Heart right ventricle (tissue), 16 donors: ENCODE data around the gene CT45A3. TPM values are rescaled to one million over a fixed set of nuclear protein-coding genes. Genes with fewer than 3 reads are reported as not detected.
"Not testable (repeated sequence)": the region's sequence is repeated elsewhere in the genome, so short reads cannot be mapped to it uniquely, and the experiment has no call there.

Experiments used
- ATAC-seq, 8 donors: fragments of 200-7000 bp; cut with Tn5 transposase; one replicate each; pipeline ENCODE4 v1.9.1; 2020; ENCODE audit warnings: mild to moderate bottlenecking in 8 of 8, moderate library complexity in 8 of 8, moderate number of reproducible peaks in 1 of 8
- DNase-seq, 2 donors: peaks; one replicate each; pipeline ENCODE4 v3.0.0-alpha.2; 2020
- H3K27ac ChIP-seq, 10 donors: fragments of 200-600 bp; sonication (generic) in 2 of 10; one replicate each; pipeline versions ENCODE4 v1.5.0 to v1.8.0; 2020 to 2022; ENCODE audit warnings: mild to moderate bottlenecking in 3 of 10
- H3K27me3 ChIP-seq, 7 donors: fragments of 200-600 bp; one replicate each; pipeline ENCODE4 v1.8.0; 2021 to 2022; ENCODE audit warnings: mild to moderate bottlenecking in 2 of 7
- H3K36me3 ChIP-seq, 9 donors: fragments of 200-600 bp; sonication (generic) in 1 of 9; one replicate each; pipeline versions ENCODE4 v1.5.0 to v1.8.0; 2020 to 2022; ENCODE audit warnings: mild to moderate bottlenecking in 2 of 9
- H3K4me1 ChIP-seq, 9 donors: fragments of 200-600 bp; sonication (generic) in 1 of 9; one replicate each; pipeline versions ENCODE4 v1.5.0 to v1.8.0; 2020 to 2022; ENCODE audit warnings: mild to moderate bottlenecking in 4 of 9
- H3K4me3 ChIP-seq, 10 donors: fragments of 200-600 bp; sonication (generic) in 2 of 10; one replicate each; pipeline versions ENCODE4 v1.5.0 to v1.8.0; 2020 to 2022; ENCODE audit warnings: mild to moderate bottlenecking in 7 of 10, moderate library complexity in 2 of 10
- H3K9me3 ChIP-seq, 11 donors: fragments of 200-600 bp in 10 of 11; sonication (generic) in 2 of 11; one replicate each; pipeline versions ENCODE4 v1.5.0 to v1.8.0; 2013 to 2022; ENCODE audit warnings: mild to moderate bottlenecking in 2 of 11, control low read depth in 1 of 11, moderate library complexity in 1 of 11
- CTCF ChIP-seq, 9 donors: fragments of 200-600 bp; sonication (generic) in 2 of 9; IDR thresholded peaks; one replicate each; pipeline versions ENCODE4 v1.5.0 to v1.8.0; 2021 to 2022; ENCODE audit warnings: antibody characterized with exemption in 9 of 9, mild to moderate bottlenecking in 5 of 9, moderate library complexity in 1 of 9
- WGBS, 2 donors: extraction: QIAGEN DNeasy Blood & Tissue Kit; methylation state at CpG; one replicate each; pipeline ENCODE4 v1.1.7; 2013; ENCODE audit warnings: inconsistent platforms in 1 of 2; 5-methylcytosine and 5-hydroxymethylcytosine counted together
- intact Hi-C, 10 donors: fragments of 100-400 bp; cut with DNase I; formaldehyde crosslinking; loops; one replicate each; pipeline versions ENCODE4 v1.11.1 to v1.14.2; 2022
- polyA plus RNA-seq, 2 donors: library from polyadenylated mRNA; stranded (reverse); fragments of 200-250 nt; gene quantifications; one replicate each; pipeline ENCODE4 v1.2.3, GENCODE V29; 2013
- total RNA-seq, 10 donors: library from RNA; stranded (reverse); fragmentation: NEBNext Ultra II Directional in 3 of 10; extraction: Animal tissue kit (Norgen Biotek cat#: 25700) in 3 of 10; gene quantifications; one replicate each; pipeline versions ENCODE4 v1.2.1 to v1.2.4, GENCODE V29; 2021 to 2023
- donor health status: Arrhythmogenic right ventricular cardiomyopathy.
- donor health status: ischemic (EF 13 %, LVEDD 7.1; RV severe dilation, severe dysfunction).
- donor health status: healthy with polysubstance abuse.
- donor health status: DM: no; HTN: yes; CAD: no.
- donor health status: DM: no; HTN: no; CAD: no.
- donor health status: ischemic (EF 25% LVEDD 6.9; RV normal size, moderate dysfunction).
- donor health status: ischemic (EF 25% LVEDD 5.7; RV mildly dilated, moderate dysfunction).
- donor health status: healthy.
- donor health status: DM: yes; HTN: yes; CAD: no.
- donor health status: Ischemic cardiomyopathy.
- donor health status: ischemic (EF 35%, LVEDD 5.7; RV mildly dilated, moderate dysfunction).
- donor health status: nonischemic (EF 11% LVEDD 7.7; RV severe dilation, severe dysfunction).
- donor health status: DM: yes; HTN: yes; CAD: no.
- donor health status: PGD.
- donor health status: ischemic (EF 29% LVEDD 5.4; RV normal size, mild dysfunction).
- donor health status: nonischemic (EF 23%, LVEDD 6.1; RV moderate dilation, normal function).

The CT45A3 gene
- total and polyA plus RNA-seq, 12 donors, result not detected

GRCh38 chrX:135737366-135738071 lies 30.5 kb downstream of the CT45A3 start:
- intact Hi-C loops, result no loop called here
- H3K4me1 ChIP-seq, result no peaks in the 10 kb centered on the region
- H3K4me3 ChIP-seq, result no peak overlapping the region
- ATAC-seq, result no peak
- 36 to 47% methylated on average over 4 of the region's 4 CpGs for WGBS, 2 donors
- no peaks in the 10 kb centered on the region for H3K36me3 ChIP-seq
- H3K9me3 ChIP-seq, result no peaks in the 10 kb centered on the region
- DNase-seq, result no peak
- no peaks in the 10 kb centered on the region for H3K27me3 ChIP-seq
- TF ChIP-seq CTCF (IDR thresholded peaks at IDR 0.05), result no peak
- H3K27ac ChIP-seq, result no peak overlapping the region

DNA sequence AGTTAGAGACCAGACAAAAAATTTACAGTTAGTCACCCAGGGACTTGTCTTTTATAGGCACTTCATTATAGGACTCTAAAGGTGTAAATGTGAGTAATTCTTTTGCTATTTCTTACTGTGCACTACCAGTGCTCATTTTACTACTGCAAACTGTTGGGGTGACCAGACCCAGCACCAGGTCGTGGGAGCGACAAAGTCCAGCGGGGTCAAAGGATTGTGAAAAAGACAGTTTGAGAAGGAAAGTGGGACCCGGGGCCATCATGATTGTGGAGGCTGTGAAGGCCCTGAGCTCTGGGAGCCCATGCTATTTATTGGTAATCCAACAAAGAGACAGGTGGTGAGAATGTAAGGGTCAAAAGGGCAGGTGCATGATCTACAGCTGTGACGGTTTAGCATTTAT lies 33.3 kb downstream of the CT45A3 start:
- H3K36me3 ChIP-seq, intact Hi-C loops, H3K4me1 ChIP-seq, H3K27ac ChIP-seq, DNase-seq, H3K9me3 ChIP-seq, ATAC-seq, H3K4me3 ChIP-seq, H3K27me3 ChIP-seq: not testable (repeated sequence)
- 71 to 74% methylated on average over 5 of the region's 5 CpGs for WGBS, 2 donors

DNA sequence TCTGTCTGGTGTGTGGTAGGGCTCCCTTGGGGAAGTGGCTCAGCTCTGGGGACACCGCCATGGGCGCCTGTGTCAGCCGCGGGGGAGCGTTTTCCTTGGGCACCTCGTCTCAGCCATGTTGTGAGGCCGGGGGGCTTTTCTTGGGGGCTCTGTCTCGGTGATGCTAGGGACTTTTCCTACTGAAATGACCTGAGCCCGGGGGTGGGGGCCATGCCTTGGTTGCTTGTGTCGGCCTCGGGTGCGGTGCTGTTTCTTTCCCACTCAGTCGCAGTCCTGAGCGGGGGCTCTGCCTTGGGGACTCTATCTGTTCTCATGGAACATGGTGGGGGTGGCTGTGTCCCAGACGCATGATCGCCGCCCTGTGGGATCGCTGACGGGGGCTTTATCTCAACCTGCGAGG lies 54.2 kb downstream of the CT45A3 start:
- no peak overlapping the region for H3K4me3 ChIP-seq
- 87 to 89% methylated on average over 18 to 19 of the region's 20 CpGs for WGBS, 2 donors
- intact Hi-C loops, result no loop called here
- no peak for ATAC-seq
- H3K4me1 ChIP-seq, result no peaks in the 10 kb centered on the region
- no peaks in the 10 kb centered on the region for H3K27me3 ChIP-seq
- H3K9me3 ChIP-seq, result no peaks in the 10 kb centered on the region
- H3K27ac ChIP-seq, result no peak overlapping the region
- H3K36me3 ChIP-seq, result no peaks in the 10 kb centered on the region
- TF ChIP-seq CTCF (IDR thresholded peaks at IDR 0.05), result no peak
- no peak for DNase-seq

DNA sequence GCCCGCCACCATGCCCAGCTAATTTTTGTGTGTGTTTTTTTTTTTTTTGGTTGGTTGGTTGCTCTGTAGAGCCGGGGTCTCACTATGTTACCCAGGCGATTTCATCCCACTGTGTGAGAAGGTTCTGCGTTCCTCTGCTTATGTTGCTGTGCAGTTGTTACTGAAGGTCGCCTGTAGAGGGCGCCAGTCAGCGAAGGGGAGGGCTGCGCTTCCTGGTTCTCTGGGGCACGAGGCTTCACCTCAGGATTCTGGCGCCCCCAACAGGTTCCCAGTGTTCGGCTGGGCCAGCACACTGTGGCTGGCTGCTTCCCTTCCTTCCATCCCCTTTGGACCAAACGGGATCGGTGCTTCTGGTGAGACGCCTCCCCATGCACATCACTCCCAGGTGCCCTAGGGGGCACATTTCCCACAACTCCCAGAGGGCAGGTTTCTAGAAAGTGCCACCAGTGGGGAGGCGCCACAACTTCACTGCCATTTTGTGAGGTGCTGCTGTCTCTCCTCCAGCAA lies 54.8 kb downstream of the CT45A3 start, which contains the start of gene CT45A1:
CT45A1 (plus strand) TSS at position 457 of the 507 bp plus-strand sequence. CDS start 5,302 bp downstream, outside the sequence.
- ATAC-seq, H3K4me3 ChIP-seq, H3K27ac ChIP-seq, H3K36me3 ChIP-seq, H3K27me3 ChIP-seq, DNase-seq, H3K9me3 ChIP-seq, intact Hi-C loops, H3K4me1 ChIP-seq: not testable (repeated sequence)
- WGBS, 2 donors, result 90 to 100% methylated on average over 1 to 11 of the region's 15 CpGs

Other genes with a start within 250 kb of the CT45A3 start
- gene INTS6L, start 247.5 kb downstream of the CT45A3 start, total RNA-seq, result 1 to 10 TPM; 1.4 to 3.4 (median 2.6) TPM
- 1 to 10 TPM; 1.8 to 8.9 TPM for gene INTS6L, start 247.5 kb downstream of the CT45A3 start, polyA plus RNA-seq
- gene CT45A1, start 54.6 kb downstream of the CT45A3 start, total RNA-seq, result not detected
- not detected for gene CT45A1, start 54.6 kb downstream of the CT45A3 start, polyA plus RNA-seq
- not detected for gene CT45A5, start 17.3 kb upstream of the CT45A3 start, total RNA-seq
- not detected for gene CT45A5, start 17.3 kb upstream of the CT45A3 start, polyA plus RNA-seq
- not detected for gene CT45A6, start 34.6 kb upstream of the CT45A3 start, total RNA-seq
- not detected for gene CT45A6, start 34.6 kb upstream of the CT45A3 start, polyA plus RNA-seq
- not detected for gene CT45A2, start 51.8 kb upstream of the CT45A3 start, total RNA-seq
- not detected for gene CT45A2, start 51.8 kb upstream of the CT45A3 start, polyA plus RNA-seq
- not detected for gene CT45A7, start 69.1 kb upstream of the CT45A3 start, total RNA-seq
- gene CT45A7, start 69.1 kb upstream of the CT45A3 start, polyA plus RNA-seq, result not detected
- not detected for gene CT45A8, start 86.3 kb upstream of the CT45A3 start, total RNA-seq
- not detected for gene CT45A8, start 86.3 kb upstream of the CT45A3 start, polyA plus RNA-seq
- gene CT45A9, start 103.6 kb upstream of the CT45A3 start, total RNA-seq, result not detected
- not detected for gene CT45A9, start 103.6 kb upstream of the CT45A3 start, polyA plus RNA-seq
- gene CT45A10, start 125.3 kb upstream of the CT45A3 start, total RNA-seq, result not detected
- not detected for gene CT45A10, start 125.3 kb upstream of the CT45A3 start, polyA plus RNA-seq
- not detected for gene SAGE1, start 125.5 kb upstream of the CT45A3 start, total RNA-seq
- not detected for gene SAGE1, start 125.5 kb upstream of the CT45A3 start, polyA plus RNA-seq
- gene MMGT1, start 205.8 kb upstream of the CT45A3 start, total RNA-seq, result 10 to 100 TPM; 22.4 to 29.5 (median 26.4) TPM
- gene MMGT1, start 205.8 kb upstream of the CT45A3 start, polyA plus RNA-seq, result 10 to 100 TPM in 1 of 2 donors, 1 to 10 TPM in 1; 1.5 to 12.7 TPM
- 10 to 100 TPM; 12.9 to 18.5 (median 15.0) TPM for gene SLC9A6, start 217.2 kb upstream of the CT45A3 start, total RNA-seq
- 10 to 100 TPM; 11.7 to 12.2 TPM for gene SLC9A6, start 217.2 kb upstream of the CT45A3 start, polyA plus RNA-seq